NCI-H82 treated with DMSO at 0.1 percent for 48 hours (cell line): Measurements from ENCODE around the gene PGM1.

Experiments
- DNase-seq: peaks from one replicate; lab custom pipeline; 2025; ENCODE audit not compliant: unreplicated experiment; lab: John Stamatoyannopoulos, UW

The PGM1 gene

DNA sequence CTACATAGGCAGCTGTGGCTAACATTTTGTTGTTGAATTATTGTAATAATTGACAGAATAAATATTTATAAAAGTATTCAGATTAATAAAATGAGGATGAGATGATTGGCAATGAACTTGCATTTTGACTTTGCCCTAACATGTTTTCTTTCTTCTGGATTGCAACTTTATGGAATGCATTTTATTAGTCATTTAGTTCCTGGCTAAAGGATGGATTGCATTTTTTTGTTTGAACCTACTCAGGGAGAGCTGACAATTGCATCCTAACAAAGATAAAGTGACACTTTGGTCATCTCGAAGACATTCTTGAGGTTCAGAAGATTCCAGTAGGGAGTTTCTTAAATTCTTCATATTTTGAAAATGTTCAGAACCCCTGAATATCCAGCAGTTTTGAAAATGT is 37.5 kb downstream of the PGM1 start:
- no peak for DNase-seq

DNA sequence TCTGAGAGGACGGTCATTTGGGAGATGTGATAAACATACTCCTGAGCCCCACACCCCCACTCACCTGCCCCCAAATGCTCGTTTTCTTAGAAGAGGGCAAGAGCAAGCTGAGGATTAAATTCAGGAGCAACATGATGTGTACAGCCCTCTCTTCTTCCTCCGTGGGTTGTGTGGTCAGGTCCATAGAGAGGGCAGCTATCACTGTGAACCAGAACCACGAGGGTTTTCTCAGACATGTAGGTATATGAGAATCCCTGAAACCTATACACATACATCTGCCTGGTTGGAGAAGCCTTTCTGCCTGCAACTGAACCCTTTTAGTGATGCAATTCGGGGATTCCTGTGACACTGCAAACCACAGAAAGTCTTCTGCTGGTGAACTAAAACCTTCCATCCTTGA is 38.9 kb downstream of the PGM1 start:
- DNase-seq: no peak

DNA sequence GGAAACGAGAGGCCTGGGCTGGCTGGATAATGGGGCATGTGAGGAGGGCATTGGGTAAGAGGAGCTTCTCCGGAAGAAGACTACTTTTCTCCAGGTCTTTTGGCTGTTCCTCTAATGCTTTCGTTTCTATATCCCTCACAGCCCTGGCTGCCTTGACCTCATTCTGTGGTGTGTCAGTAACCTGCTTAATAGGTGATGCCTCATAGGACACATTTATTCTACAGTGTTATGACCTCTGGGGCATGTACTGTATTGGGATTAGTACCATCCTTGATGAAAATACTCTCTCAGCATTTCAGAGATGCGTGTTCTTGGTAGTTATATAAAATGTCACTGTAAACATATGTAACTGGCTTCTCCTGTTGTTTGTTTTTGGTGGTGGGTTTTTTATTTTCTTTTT is 40.1 kb downstream of the PGM1 start:
- no peak for DNase-seq

DNA sequence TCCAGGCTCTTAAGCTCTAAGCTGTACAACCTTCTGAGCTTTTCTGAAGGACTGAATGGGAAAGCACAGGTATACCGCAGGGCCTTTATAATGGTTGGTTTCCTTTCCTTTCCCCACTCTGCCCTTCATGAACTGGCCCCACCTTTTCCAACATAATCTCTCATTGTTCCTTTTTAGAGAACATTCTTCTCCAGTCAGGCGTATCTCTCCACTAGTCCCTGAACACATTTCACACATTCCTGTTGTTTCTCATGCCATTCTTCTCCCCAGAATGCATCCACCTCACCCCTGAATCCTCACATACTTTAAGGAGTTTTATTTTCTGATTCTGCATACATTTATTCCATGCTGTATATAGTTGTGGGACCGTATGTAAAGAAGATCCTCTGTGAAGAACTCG is 41.3 kb downstream of the PGM1 start:
- DNase-seq: no peak

DNA sequence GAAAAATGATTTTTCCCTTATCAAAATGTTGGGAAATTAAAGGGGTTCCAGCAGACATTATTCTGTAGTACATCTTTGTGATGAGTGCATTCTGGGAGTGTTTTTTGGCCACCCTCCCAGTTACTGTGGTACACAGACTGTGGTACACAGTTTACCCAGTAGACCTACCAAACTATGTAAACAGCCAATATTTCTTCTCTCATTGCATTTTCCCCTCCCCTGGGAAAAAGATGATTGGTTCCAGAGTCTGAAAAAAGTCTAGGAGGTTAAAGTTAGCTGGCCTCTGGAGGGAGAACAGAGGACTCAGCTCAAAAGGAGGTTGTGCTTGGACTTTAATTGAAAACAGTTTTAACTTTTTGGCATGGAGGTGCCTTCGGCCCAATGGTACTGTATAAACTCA is 42.5 kb downstream of the PGM1 start:
- no peak for DNase-seq

DNA sequence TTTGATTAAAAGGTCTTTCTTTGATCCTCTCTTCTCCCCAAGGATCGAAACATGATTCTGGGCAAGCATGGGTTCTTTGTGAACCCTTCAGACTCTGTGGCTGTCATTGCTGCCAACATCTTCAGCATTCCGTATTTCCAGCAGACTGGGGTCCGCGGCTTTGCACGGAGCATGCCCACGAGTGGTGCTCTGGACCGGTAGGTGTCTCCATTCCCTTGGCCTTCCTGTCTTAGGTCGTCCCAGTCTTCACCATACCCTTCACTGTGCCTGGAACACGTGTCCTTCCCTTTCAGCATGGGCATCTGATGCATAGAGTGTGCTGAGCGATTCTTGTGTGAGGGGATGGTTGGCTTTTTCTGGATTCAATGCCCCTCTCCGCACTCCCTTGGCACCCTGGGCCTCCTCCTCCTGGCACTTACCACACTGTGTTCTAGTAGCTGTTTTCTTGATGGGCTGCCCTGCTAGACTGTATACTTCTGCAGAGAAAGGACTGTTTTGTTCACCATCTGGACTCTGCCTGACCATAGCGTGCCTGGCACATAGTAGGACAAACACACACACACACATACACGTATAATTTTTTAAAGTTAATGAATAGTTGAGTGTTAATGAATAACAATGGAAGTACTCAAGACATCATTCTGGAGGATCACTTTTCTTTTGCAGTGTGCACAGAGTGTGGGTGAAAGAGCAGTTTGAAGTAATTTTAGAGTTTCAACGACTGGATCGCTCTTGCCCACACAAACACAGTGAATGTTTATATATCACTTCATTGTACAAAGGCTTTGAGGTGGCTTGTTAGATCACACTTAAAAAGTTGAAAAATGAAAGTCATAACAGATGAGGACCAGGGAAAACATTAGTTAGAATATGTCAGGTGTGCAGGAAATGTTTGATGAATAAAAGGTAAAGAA is 43.2 kb downstream of the PGM1 start:
- no peak for DNase-seq

DNA sequence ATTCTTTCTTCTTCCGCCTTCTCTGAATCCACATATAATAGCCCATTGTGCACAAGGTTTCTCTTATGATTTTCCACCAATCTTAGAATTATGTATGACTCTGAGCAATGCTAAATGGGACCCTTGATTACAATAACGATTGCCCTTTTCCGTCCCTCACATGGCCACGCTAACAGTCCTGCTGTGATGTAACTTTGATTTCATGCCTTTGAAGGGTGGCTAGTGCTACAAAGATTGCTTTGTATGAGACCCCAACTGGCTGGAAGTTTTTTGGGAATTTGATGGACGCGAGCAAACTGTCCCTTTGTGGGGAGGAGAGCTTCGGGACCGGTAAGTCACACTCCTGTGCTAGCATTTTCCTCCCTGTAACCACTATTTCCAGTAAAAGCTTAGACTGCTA is 45.3 kb downstream of the PGM1 start:
- DNase-seq: no peak

DNA sequence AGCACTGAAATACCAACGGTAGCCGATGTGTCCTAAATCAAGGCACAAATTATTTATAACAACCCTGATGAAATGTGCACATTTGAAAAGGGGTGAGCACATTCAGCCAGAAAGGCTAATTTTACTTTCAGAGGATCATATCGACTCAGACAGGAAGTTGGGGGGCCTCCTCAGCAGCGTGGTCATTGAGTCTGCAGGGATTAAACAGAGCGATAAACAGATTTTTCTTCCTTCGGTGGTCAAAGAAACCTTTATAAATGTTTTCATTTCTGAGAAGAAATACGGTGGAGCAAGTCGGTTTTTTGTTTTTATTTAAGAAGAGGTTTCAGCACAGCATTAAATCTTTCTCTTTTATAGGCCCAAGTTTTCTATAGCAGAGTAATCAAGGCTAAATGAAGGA is 45.7 kb downstream of the PGM1 start:
- no peak for DNase-seq

DNA sequence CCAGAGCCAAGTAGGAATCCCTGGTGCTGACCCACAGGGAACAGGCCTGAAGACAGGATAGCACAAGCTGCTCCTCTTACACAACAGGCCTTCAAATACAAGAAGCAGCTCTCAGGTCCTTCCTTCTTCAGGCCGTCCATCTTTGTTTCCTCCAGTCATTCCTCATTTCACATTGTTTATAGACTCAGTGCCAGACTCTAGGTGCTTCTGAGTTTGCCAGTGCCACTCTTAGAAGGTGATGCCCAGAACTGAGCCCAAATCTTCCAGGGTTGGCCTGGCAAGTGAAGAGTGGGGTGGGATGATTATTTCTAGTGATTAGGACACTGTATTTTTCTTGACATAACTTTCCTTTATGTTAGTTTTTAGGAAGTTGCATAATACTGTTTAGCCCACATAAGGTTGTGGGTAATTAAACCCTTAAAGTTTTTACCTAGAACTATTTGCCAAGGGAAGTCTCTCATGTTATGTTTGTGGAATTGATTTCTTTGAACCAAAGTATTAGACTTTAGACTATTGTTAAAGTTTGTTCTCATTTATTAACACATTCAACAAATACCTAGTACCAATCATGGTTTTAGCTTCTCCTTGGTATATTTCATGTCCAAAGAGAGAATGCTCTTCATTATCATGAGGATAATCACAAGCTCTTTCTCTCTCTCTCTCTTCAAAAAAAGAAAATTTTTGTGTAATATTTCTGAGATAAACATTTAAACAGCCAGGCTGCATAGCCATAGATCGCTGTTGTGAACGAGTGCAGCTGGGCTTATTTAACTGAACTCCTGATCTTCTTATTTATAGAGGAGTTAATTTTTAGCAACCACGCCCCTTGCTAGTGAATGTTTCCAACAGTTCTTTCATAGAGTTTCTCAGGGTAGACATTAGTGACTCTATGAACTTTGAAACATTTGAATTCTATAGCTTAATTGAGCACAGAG is 47.7 kb downstream of the PGM1 start:
- no peak for DNase-seq

DNA sequence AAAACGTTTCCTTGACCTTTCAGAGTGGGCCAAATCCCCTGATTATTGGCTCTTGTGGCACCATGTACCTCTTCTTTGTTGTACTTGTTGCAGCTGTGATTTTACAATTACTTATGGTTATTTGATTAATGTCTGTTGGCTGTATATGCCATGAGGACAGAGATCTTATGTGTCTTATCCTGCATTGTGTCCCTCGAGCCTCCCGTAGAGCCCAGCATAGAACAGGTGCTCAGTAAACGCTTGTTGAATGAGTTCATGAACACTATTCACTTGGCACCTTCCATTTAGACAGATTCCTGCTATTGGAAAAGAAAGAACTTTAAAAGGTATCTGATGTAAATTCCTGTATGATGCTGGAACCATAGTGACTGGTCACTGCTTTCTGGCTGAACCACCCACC is 48.4 kb downstream of the PGM1 start:
- no peak for DNase-seq

DNA sequence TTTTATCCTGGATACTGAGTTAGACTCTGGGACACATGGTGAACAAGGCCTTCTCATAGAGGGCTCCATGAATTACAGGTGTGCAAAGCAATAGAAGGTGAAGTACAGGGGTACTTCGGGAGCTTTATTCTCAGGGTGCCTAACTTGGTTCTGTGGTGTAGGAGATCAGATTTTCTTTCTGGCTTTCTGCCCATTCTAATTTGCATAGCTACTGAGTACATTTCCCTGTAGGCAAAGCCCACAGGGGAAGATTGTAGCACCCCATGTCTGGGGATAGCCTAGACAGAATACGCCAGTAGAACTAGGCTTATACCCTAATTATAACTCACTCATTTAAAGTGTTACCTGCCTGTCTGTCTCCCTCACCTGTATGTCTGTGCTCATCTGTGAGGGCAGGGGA is 49.7 kb downstream of the PGM1 start:
- DNase-seq: no peak

DNA sequence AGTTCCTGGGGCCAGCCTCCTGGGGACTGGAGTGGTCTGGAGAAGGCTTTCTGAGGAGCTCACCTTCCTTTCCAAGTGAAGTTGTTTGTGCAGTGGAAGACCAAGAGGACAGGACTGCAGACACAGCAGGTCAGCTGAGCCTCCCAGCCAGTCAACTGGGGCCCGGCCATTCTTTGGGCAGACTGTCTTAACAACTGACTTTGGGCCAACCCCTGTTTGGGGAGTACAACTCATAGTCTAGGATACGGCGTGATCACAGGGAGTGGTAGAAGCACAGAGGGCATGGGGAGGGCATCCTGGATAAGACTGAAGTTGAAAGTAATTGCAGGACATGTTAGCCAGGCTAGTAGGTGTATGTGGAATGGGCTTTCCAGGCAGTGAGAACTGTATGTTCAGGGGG is 50.3 kb downstream of the PGM1 start:
- no peak for DNase-seq

DNA sequence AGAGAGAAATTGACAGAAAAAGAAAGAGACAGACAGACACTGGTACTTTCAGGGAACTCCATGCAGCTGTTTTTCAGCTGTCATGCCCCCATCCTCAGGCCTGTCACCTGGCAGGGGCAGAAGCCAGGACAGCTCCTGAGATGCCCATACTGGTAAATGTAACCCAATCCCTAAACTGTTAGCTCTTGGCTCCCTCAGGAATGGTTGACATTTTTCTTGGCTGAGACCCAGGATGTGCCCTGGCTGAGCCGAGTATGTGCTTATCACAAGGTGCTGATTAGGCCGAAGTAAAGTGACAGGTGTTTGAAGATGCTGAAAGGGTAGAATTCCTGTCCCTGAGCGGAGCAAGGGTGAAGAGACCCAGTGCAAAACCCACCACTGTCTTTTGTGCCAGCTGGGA is 50.7 kb downstream of the PGM1 start:
- no peak for DNase-seq

DNA sequence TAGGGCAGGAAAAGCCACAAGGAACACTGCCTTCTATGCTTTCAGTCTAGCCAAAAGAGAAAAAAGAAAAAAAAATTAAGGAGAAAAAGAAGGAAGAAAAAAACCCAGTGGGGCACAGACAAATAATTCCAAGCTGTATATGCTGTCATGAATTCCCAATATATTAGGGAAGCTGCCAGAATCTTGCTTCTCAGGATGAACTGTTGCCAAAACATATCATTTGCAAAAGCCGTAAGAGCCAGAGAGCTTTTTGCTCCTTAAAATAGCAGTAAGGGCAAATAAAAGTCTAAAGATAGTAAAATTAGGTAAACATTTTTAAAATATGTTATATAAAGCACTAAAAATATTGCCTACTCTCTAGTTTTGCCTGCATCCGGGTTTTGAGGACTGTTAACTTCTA is 52.1 kb downstream of the PGM1 start:
- no peak for DNase-seq

DNA sequence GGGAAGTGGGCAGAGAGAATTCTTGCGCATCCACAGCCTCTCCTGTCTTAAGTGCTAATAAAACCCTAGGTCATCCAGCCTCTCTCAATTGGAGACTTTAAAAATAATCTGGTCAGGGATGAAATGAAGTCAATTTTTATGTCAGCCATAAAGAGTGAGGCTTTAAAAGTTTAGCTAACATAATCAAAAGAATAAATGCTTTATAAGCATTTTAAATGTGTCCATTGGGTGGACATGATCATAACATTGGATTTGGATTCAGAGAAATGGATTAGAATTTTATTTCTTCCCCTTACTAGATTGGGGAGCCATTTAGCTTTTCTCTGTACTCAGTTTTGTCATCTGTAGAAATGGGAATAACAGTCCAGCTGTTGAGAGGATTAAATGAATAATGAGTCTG is 55.5 kb downstream of the PGM1 start:
- DNase-seq: no peak

DNA sequence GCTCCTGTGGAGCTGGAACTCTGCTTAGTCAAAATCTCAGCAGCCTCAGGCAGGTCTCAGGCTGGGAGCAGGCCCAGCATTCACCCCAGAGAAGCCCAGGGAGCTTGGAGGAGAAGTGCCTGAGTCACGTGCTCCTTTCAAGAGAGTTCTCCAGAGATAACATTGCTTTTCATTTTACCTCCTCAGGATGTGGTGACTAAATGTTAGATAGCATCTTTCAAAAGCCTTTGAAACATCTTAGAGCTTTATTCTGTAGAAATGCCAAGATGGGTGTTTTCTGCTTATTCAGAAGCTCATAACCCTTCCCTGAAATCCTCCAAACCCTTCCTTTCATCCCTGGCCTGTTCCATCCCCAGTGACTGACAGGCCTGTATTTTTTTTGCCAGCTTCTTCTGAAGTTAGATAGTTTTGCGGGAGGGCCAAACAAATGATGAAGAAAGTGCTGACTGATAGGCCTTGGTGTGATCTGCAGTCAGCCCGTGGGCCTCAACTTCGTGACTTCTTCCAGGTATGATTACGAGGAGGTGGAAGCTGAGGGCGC is 58.0 kb downstream of the PGM1 start:
- no peak for DNase-seq

DNA sequence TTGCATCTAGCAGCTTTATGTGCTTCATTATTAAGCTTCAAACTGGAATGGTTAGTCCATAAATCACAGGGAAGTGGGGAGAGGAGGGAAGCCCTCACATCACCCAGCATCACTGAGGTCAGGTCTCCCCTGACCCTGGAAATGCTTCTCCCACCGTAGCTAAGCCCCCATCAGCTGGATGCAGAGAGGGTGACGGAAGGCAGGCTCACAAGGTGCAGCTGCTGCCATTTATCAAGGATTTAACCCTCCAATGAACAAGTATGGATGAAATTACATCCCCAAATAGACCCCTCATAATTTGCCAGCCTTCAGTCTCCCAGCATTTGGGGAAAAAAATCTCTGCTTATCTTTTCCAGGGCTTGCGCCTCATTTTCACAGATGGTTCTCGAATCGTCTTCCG is 60.8 kb downstream of the PGM1 start:
- no peak for DNase-seq

DNA sequence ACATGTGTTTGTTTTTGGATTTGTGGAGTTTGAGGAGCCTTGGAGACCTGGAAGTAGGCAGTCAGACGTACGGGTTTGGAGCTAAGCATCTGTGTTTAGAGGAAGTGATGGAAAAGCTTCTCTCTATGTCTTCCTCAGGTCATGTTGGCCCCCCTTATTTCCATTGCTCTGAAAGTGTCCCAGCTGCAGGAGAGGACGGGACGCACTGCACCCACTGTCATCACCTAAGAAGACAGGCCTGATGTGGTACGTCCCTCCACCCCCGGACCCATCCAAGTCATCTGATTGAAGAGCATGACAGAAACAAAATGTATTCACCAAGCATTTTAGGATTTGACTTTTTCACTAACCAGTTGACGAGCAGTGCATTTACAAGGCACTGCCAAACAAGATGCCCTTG is 66.2 kb downstream of the PGM1 start:
- DNase-seq: no peak

DNA sequence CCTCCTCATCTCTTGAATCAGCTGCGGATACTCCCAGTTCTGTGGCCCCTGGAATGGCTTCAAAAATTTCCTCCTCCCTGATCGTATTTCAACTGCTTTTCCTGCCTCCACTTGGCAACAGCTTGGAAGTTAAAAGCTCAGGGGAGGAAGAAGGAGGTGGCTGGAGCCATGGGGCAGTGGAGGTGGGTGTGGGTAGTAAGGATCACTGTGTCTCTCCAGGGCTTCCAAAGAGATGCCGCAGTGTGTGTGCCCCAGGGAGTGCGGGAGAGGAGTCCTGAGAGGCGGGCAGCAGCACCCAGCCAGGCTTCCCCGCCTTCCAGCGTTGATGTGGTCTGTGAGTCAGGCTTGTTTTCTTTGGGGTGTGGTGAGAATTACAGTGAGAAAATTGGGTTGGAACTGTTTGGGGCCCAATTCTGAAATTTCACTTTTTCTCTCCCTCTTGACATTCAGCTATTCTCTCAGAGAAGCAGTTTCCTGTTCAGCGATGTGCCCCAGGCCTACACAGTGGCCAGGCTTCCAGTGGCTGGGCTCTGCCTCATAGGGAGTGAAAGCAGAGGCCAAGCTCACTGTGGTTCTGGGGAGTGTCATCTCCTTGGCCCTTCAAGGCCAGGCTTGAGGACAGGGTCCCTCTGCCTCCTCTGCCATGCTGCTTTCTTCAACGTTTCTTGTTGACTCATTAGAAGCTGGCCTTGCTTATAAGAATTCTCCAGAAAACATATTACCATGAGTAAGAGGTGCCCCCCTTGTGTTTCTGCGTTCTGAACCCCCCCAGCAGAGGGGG is 69.0 kb downstream of the PGM1 start:
- no peak for DNase-seq

DNA sequence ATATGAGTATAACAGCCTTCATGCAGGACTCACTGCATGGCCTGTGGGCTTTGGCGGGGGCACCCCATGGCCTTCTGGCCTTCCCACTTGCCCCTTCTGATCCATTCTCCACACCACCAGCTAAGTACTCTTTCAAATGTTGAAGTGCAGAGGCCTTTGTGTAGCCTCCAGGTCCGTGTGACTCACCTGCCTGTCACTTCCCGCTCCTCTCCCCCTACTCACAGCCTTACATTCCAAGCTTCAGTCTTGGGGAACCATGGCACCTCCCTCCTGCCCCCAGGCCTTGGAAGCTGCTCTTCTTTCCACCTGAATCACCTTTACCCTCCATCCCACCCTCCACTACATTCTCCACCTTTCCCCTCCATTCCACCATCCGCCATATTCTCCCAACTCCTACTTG is 69.6 kb downstream of the PGM1 start:
- DNase-seq: no peak

DNA sequence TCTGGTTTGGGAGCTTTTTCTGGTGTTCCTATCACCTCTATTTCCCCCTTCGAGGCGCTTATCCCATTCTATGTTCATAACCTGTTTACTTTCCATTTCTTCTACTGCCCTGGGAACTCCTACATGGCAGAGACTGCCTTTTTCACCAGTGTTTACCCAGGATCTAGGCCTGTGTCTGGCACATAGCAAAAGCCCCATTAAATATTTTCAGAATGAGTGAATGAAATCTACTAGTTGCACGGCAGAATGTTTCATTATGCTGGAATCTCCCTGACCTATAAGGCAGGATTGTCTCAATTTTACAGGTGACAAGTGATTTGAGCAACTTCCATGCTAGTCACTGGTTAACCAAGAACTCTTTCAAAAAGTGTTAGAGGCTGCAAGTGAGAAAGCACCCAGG is 70.1 kb downstream of the PGM1 start:
- DNase-seq: no peak
